Stimulated activated CD8-positive, alpha-beta memory T cell treated with anti-CD3 and anti-CD28 coated beads, Interleukin-15, amount 100 ng/mL, for 24 hours (primary cell): ENCODE data around the gene ITGB5.
A peak's percentile ranks its signal among the peaks of the same experiment; 100 is the strongest.
"Not testable (repeated sequence)": the region's sequence is repeated elsewhere in the genome, so short reads cannot be mapped to it uniquely, and the experiment has no call there.

Source experiments
- DNase-seq: peaks from one replicate; pipeline ENCODE4 v3.0.0-alpha.2; 2020; ENCODE audit warnings: low read depth

ITGB5 gene

GRCh38 chr3:124772081-124772831 is 114.9 kb downstream of the ITGB5 start:
- DNase-seq, result no peak

DNA sequence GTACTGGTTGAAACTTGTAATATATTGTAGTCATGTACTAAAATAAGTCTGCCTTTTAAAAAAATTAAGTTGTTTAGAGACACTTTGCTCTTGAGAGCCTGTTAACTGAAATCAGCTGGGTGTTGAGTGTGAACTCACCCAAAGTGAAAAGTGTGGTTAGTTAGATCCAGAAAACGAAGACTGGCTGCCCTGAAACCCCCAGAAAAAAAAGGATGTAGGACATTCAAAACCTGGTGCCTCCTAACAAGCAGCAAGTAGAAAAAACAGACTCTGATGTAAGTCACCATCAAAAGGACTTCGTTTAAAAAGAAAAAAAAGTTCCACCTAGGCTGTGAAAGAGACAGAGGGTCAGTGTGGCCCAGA is 116.1 kb downstream of the ITGB5 start:
- DNase-seq, result no peak

DNA sequence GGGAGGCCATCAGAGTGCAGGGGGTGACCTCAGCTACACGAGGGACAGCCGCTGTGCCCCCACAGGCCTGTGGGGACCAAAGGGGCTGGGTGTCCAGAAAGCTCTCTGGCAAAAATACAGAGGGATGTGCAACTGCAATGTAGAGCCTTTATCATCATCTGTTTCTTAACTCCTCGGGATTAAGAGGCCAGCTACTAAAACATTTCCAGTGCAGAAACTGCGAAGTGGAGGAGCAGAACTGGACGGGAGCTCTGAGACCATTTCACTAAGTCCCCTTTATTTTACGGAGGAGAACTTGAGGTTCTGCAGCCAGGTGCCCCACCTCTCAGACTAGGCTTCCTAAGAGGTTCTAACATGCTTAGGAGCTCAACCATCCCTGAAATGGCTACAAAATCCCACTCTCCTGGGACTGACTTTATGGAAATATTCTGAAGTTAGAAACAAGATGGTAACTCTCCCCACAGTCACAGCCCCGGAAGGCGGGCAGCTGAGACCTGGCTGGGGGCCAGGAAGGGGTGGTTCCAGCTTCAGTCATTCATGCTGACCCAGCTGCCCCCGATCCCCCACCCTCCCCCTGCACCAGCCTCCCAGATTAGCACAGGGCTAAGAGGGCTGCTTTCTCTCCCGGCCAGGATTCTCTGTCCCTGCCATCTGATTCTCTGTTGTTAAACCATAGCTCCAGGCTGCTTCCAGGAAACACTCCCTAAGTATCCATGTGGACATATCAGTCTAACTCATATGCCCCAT is 116.7 kb downstream of the ITGB5 start:
- no peak for DNase-seq

- DNase-seq, result no peak
These were observed 117.7 kb downstream of the ITGB5 start for GRCh38 chr3:124769462-124769861.

DNA sequence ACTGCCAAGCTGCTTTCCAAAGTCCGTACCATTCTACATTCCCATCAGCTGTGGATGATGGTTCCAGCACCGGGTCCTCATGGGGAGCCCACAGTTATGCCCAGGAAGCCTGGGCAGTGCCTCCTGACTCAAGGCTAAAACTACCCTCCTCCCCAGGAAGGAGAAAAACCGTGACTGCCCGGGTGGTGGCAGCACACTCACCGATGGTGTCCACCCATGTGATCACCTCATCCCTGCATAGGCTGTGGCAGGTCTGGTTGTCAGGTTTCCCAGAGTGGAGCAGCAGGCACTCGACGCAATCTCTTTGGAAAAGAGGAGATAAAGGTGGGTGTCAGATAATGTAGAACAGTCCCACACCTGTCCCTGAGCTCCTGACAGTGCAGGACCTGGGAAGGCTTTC is 118.4 kb downstream of the ITGB5 start:
- no peak for DNase-seq

DNA sequence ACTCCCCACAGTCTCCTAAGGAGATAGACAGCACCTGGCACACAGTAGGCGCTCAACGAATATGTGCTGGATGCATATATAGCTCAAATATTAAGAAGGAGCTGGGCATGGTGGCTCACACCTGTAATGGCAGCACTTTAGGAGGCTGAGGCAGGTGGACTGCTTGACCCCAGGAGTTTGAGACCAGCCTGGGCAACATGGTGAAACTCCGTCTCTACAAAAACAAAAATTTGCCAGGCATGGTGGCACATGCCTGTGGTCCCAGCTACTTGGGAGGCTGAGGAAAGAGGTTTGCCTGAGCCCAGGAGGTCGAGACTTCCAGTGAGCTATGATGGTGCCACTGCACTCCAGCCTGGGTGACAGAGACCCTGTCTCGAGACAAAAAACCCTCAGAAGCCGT is 119.5 kb downstream of the ITGB5 start:
- DNase-seq, result no peak

- no peak for DNase-seq
These were observed 119.9 kb downstream of the ITGB5 start for GRCh38 chr3:124767264-124767663.

DNA sequence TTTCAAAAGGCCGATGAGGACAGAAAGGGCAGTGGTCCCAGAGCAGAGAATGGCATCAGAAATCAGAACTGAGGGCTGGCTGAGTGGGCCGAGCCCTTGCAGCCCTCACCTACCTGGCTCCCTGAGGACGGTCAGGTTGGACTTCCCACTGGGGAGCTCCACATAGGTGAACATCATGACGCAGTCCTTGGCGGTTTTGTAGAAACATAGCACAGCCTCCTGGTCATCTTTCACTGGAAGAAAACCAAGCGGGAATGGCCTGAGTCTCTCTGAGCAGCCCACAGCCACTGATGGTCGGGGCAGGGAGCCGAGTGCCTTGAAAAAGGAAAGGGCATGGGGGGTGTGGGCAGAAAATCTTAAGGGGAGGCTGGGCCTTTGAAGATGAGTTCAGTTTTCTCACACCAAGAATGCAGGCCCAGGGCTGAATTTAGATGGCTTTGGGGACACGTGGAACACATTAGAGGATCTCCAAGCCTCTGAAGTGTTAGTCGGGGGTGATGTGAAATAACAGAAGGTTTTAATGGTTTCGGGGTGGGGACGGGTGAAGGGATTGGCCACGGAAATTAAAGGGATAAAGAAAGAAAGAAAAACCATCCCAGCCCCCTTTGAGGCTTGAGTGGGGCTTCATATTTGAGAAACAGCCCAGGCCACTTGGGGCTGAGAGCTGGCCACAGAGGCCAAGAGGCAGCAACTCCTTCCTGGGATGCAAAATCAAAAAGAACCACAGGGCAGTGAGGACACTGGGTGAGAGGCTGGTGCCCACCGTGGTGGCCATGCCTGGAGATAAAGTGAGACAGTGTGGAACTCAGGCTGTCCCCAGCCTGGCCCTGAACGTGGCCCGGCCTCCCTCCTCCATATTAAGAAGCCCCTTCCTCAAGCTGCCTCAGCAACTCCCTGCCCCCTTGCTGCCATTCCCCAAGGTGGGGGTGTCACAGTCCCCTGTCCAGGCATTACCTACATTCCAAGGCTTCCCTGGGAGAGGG is 120.8 kb downstream of the ITGB5 start:
- DNase-seq, result no peak

DNA sequence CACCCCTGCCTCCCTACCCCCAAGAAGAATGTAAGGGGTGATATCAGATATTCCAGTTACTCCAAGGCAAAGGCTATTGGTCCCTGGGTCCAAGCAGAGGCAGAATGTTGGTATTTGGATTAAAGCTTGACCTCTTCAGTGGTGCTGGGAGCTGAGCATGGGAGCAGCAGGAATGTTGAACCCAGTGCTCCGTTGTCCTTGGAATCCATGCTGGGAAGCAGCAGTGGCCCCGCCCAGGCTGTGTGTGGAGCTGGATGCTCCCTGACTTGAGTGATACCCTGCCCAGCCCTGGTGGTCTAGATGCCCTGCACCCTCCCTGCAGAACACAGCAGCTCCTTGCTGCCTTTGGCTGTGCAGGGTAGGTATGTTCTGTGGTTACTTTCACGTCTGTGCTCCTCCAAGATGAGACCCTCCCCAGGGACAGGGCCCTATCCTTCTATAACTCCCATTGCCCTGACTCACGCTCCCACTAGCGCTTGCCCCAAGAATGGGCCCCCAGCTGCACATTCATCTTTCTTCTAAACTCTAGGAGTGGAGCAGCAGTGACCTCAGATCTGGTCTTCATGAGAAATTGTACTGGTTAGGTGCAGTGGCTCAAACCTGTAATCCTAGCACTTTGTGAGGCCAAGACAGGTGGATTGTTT is 121.8 kb downstream of the ITGB5 start:
- DNase-seq, result no peak

- DNase-seq, result no peak
These were observed 122.4 kb downstream of the ITGB5 start for GRCh38 chr3:124764746-124765145.

GRCh38 chr3:124763644-124764358 is 123.4 kb downstream of the ITGB5 start:
- no peak for DNase-seq

DNA sequence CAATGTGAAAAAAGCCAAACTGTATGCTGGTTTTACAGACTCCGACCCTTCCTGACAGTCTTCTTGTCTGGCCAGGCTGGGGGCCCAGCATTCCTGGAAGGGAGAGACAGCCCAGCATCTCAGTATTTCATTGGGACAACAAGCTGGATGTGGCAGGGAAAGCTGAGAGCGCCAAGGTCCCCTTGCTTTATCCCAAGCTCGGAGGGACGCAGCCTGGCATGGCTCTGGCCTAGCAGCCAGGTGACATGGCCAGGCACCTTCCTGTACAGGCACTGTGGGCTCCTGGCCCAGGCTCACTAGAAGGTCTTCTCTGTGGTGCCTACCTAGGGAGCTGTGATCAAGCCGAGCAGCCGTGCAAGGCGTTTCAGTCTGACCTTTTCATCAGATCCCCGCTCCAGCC is 124.0 kb downstream of the ITGB5 start:
- no peak for DNase-seq

DNA sequence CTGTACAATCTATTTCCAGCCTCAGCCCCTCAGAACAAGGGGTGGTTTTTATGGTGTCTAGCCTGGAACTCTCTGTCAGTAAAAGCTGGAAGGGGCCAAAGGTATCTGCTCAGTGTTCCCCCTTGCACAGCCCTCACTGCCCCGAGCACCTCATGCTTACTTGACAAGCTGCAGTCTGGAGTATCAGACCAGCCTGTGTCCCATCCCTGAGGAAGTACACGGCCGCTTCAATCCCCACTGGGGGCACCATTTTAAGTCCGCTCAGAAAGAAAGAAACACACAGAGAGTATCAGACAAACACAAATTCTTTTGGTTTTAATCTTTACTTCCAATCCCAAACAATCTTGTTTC is 124.5 kb downstream of the ITGB5 start:
- no peak for DNase-seq

DNA sequence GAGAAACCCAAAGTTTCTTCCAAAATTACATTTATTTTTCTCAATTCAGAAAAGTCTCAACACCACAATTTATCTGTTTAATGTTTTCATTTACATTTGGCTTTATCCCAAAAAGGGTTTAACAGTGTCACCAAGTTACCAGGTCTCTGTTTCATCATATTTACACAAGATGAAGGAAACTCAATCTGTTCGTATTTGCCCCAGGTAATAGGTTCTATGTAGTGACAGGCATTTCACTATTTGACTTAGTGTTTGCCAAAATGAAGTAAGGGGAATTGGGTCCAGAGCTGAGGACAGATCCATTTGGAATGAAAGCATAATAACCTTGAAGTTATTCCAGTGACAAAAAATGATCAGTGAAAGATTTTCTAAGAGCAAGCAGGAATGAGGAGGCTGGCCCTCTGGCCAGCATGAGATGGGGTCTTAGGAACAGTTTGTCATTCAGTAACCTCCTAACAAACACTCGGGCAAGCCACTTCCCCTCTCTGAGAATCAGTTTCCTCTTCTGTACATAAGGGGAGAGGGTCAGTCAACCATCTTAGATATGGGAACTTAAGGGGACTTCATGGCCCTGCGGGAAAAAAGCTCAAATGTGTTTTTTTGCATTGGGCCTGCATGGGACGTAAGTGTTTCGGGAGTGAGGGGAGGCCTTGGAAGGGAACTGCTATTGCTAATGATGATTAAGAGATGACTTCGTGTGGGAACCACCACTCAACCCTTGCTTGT is 125.1 kb downstream of the ITGB5 start:
- DNase-seq, result no peak

DNA sequence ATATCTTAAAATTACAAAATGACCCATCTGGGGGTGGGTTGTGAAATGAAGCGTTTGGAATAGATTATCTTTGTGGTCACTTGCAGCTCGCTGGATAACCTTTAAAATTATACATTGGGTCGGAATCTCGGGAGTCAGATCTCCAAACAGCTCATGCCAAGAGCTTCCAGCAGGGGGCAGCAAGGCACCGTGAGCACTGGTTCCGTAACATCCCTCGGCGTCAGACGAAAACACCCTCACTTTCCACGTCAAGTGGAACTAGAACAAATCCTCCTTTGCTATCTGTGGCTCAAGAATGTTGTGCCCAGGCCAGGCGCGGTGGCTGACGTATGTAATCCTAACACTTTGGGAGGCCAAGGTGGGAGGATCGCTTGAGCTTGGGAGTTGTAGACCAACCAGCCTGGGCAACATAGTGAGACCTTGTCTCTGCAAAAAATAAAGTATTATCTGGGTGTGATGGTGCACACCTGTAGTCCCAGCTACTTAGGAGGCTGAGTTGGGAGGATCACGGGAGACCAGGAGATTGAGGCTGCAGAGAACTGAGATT is 125.8 kb downstream of the ITGB5 start:
- peak; percentile 59 for DNase-seq

- no peak for DNase-seq
These were observed 126.6 kb downstream of the ITGB5 start for GRCh38 chr3:124760601-124761000.

- DNase-seq, result no peak
These were observed 127.3 kb downstream of the ITGB5 start for GRCh38 chr3:124759666-124760401.

DNA sequence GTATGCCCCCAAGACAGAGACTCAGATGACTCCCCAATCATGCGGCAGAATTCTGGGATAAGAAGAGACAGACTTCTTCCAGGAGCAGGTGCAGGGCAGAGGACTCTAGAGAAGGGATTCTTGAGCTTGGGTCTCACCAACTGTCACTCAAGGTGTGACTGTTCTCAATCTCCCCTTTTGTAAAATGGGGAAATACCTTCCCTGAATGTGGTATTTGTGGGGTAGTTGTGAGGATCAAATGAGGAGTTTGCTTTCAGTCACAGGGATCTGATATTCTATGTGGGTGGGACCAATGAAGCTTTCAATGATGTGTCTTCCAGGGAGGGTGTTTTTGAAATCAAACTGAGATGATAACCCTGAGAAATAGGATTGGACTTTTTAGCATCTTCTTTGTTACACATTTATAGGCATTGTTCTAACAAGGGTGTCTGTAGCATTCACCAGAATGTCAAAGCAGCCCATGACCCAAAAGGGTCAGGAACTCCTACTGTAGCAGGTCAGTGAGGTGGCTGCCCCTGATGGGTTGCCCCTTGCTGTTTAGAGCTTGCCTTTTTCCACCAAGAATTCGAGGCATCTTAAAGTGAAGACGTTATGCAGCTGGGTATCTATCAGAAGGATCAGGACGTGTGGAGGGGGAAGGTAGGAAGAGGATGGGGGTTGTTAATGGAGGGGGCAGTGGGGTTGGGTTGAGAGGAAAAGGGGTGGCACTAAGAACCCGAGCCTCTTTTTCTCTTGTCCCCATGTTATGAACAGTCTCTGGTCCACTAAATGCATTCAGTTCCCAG is 128.1 kb downstream of the ITGB5 start:
- DNase-seq, result no peak

- not testable (repeated sequence) for DNase-seq
These were observed 129.2 kb downstream of the ITGB5 start for GRCh38 chr3:124757926-124758325.
